Measurements from ENCODE around the gene ATP6V0A4.
"Not testable (repeated sequence)": the region's sequence is repeated elsewhere in the genome, so short reads cannot be mapped to it uniquely, and the experiment has no call there.

Gene ATP6V0A4

DNA sequence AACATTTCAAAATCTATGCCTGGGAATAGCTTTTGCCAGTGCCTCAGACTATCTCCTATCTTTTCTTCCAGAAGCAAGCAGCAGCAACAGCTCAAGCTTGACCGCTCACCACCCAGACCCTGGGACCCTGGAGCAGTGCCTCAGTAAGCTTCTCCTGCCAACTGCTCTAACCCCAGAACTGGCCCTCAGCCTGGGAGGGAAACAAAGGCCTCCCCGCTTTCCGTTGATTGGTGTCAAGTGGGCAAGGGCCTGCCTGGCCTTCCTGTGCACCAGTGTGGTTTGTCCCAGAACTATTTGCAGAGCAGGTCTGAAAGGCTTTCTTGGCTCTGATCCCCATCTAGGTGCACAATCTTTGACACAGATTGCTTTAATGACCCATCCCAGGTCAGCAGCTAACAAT is 3.3 kb upstream of the ATP6V0A4 start:
- no peak for DNase-seq

GRCh38 chr7:138799336-138800000 is 1.5 kb upstream of the ATP6V0A4 start:
- no peak for DNase-seq

GRCh38 chr7:138798836-138799235 is 840 bp upstream of the ATP6V0A4 start:
- no peak for DNase-seq

GRCh38 chr7:138797046-138797445 is 950 bp downstream of the ATP6V0A4 start:
- not testable (repeated sequence) for DNase-seq

DNA sequence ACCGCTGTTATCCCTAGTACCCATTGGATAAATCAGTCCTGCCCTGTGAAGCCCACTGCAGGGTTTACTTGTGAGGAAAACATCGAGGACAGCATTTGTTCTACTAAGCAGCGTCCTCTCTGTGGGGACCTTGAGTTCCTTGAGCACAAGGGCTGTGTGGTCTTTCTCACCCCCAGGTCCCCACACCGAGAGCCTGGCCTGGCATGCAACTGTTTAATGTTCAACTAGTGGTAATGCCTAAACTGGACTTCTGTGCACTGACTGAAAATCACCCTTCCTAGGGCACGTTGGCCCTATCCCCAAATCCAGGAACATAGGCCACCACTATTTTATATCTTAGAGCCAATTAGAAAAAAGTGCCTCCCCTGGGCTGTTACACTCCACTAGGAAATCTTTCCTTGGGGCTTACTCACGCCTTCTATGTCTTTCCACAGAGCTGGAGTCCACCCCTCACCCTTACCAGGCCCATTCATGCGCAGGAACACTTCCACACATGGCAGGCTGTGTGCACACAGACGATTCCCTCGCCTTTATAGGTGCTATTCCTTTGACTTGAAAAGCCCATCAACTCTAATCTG is 1.9 kb downstream of the ATP6V0A4 start:
- DNase-seq, result no peak

GRCh38 chr7:138785587-138786437 is 12.2 kb downstream of the ATP6V0A4 start:
- no peak for DNase-seq

- DNase-seq, result no peak
Observed at GRCh38 chr7:138784692-138785091, 13.3 kb downstream of the ATP6V0A4 start.

GRCh38 chr7:138781004-138781403 is 17.0 kb downstream of the ATP6V0A4 start:
- no peak for DNase-seq

GRCh38 chr7:138776166-138776833 is 21.7 kb downstream of the ATP6V0A4 start:
- no peak for DNase-seq

DNA sequence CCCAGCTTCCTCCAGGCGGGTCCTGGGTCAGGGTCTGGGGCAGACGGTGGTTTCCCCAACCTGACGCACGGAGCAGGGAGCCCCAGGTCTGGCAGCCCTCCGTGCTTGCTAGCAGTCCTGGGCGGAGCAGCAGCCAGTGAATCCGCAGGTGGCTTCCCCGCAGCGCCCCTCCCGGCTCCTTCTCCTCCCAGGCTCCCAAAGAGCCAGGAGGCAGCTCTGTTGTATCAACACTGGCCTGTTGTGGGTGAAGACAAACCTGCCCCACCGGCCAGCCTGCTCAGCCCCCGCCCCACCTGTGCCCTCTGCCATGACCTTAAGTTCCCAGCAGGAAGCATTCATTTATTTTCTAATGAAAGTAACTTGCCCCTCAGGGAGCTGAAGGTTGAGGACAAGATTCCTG is 24.2 kb downstream of the ATP6V0A4 start:
- no peak for DNase-seq

DNA sequence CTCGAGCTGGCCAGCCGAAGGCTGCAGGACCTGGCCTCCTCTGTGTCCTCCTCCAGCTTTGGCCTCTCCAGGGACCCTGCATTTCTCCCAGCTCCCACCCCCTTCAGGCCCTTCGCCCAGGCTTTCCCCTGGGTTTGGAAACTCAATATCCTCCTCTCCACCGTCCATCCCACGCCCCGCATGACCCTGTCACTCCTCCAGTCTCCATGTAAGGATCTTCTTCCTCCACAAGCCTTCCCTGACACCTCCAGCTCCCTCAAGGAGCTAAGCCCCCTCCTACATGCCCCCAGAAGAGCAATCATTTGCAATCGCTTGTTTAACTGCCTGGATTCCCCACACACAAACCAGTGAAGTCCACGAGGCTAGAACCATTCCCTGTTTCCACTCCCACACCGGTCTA is 24.8 kb downstream of the ATP6V0A4 start:
- DNase-seq, result no peak

- DNase-seq, result no peak
Observed at GRCh38 chr7:138770904-138771303, 27.1 kb downstream of the ATP6V0A4 start.

DNA sequence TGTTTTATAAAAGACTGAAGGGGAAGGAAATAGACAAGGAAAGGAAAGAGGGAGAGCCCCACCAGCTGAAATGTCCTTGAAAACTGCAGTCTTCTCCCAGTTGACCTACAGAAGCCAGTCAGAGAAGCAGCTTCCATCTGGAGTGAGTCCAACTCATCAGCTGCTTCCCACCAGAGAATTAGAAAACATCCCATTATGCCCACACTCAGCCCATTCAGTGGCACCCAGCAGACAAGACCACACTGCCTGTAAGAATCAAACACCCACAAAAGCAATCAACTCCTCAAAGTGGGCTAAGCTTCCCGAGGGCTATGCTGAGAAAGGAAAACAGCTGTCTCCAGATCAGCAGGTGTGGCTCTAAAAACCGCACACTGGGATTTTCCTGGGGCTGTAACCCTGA is 29.8 kb downstream of the ATP6V0A4 start:
- no peak for DNase-seq

DNA sequence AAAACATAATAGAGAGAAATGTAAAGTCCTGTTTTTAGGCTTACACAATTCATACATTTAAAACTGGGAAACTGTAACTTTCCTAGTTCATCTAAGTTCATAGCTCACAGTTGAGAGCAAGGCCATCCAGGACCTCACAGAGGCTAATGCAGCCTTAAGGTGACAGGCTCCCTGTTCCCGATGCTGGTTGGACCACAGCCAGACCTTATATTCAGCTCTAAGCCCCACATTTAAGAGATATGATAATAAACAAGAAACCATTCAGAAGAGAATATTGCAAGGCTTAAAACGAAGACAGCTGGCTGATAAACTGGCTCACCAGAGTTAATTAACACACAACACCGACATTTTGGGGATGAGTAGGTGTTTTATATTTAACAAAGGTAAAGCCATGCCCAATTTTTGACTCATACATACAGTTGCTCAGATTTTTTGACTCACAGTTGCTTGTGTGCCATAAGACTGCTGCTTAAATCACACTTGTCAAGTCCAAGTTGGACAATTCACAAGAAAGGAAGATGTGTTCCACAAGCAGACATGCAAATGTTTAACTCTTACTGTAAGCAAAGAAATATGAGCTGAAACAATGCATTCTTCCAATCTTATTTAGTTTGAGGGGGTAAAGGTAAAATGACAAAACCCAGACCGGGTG is 41.3 kb downstream of the ATP6V0A4 start:
- DNase-seq, result no peak

- DNase-seq, result no peak
Observed at GRCh38 chr7:138755842-138756590, 42.0 kb downstream of the ATP6V0A4 start.

- DNase-seq, result no peak
Observed at GRCh38 chr7:138755331-138755747, 42.7 kb downstream of the ATP6V0A4 start.

- no peak for DNase-seq
Observed at GRCh38 chr7:138753610-138754009, 44.4 kb downstream of the ATP6V0A4 start.

- DNase-seq, result no peak
Observed at GRCh38 chr7:138753150-138753518, 44.9 kb downstream of the ATP6V0A4 start.

DNA sequence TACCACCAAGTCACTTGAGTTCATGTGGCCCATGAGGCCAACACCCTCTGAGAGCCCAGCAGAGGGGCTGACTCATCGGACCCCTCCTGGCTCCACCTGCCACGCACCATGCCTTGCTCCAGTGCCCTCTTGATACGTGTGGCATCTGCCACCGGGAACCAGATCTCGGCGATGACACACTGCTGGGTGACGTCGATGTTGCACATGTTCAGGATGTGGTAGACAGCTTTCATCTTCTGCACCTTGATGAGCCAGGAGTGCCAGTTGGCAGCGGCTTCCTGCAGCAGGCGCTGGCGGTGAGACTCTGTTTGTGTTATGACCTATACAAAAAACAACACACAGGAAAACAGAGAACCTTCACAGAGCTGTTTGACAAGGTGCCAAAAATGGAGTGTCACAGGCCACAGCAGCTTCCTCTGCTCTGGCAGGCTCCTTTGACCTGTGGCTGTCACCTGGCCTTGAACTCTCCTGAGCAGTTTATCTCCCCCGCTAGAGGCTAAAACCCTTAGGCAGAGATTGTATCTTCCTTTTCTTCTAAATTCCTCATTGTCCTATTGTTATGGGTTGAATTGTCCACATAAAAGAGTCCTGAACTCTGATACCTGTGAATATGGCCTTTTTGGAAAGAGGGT is 45.4 kb downstream of the ATP6V0A4 start:
- no peak for DNase-seq

DNA sequence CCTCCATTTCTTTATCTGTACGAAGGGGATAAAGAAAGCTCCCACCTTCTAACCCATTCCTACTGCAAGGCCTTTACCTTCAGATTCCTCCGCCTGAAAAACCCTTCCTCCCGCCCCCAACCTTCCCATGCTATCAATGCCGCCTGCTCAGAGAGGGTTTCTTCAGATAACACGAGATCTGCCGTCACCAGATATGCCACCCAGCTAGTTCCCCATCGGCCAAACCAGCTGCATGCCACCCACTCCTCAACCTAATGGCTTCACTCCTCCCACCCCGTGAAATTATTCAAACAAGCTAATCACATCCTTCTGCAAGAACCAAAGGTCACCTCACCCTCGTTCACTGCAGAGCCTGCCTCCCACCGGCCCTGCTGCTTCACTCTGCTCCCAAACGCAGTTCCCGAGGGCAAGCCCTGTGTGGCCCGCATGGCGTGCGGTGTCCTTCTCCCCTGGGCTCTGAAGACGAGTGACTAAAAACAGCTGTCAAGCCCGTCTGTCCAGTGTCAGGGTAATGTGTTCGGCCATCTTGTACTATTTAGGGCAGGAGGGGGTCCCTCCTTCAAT is 47.0 kb downstream of the ATP6V0A4 start:
- DNase-seq, result no peak

DNA sequence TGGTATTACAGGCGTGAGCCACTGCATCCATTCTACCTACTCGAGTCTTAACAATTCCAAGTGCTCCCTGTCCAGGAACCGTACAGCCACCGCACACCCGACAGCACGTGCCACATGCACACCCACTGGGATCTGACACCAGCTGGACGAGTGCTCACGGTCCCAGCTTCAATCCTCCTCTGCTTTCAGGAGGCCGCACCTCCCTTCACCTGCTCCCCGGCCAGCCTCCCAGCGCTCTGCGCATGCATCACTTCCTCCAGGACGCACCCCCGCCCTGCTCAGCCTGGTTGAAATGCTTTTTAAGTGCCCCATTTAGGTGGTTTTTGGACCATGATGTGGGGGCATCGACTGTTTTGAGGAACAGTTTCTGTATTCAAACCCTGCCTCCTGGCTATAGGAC is 47.5 kb downstream of the ATP6V0A4 start:
- no peak for DNase-seq
